WTC11 (cell line): ENCODE measurements around the gene SERBP1. TPM values are rescaled to one million over a fixed set of nuclear protein-coding genes. Genes with fewer than 3 reads are reported as not detected.
"Not testable (repeated sequence)": the region's sequence is repeated elsewhere in the genome, so short reads cannot be mapped to it uniquely, and the experiment has no call there.

Source experiments
- ATAC-seq: fragments of 200-7000 bp; cut with Tn5 transposase; 2 replicates; pipeline ENCODE4 v1.10.0; 2021; ENCODE audit warnings: mild to moderate bottlenecking, moderate library complexity
- CTCF ChIA-PET: fragments of 300-600 bp; sonication (Branson Sonifier 250); formaldehyde crosslinking; loops from one replicate; lab custom pipeline; 2021; ENCODE audit warnings: antibody characterized with exemption; lab: Charles Lee
- POLR2A ChIA-PET: fragments of 350-600 bp; sonication (Branson Sonifier 250); formaldehyde crosslinking; loops from one replicate; lab custom pipeline; 2021; ENCODE audit warnings: antibody characterized with exemption; lab: Charles Lee
- DNase-seq: peaks from one replicate; pipeline ENCODE4 v3.0.0; 2021; ENCODE audit warnings: low spot score
- H3K27ac Mint-ChIP-seq: 2 replicates; pipeline ENCODE4 v1.8.0; 2021; ENCODE audit warnings: mixed read lengths
- H3K27me3 Mint-ChIP-seq: 2 replicates; pipeline ENCODE4 v1.8.0; 2021; ENCODE audit warnings: low read depth, mild to moderate bottlenecking, moderate library complexity, mixed read lengths
- H3K36me3 Mint-ChIP-seq: 2 replicates; pipeline ENCODE4 v1.8.0; 2021; ENCODE audit warnings: mixed read lengths
- H3K4me1 Mint-ChIP-seq: 2 replicates; pipeline ENCODE4 v1.8.0; 2022; ENCODE audit warnings: mixed read lengths
- H3K4me3 Mint-ChIP-seq: 2 replicates; pipeline ENCODE4 v1.8.0; 2021; ENCODE audit warnings: mild to moderate bottlenecking, moderate library complexity, mixed read lengths
- H3K9me3 Mint-ChIP-seq: 2 replicates; pipeline ENCODE4 v1.8.0; 2021; ENCODE audit warnings: mixed read lengths
- AR ChIP-seq: fragments of 250-450 bp; sonication (Bioruptor Pico); IDR thresholded peaks from 2 replicates; pipeline ENCODE4 v1.9.0; 2021; ENCODE audit warnings: mild to moderate bottlenecking
- ATF1 ChIP-seq: sonication (generic); formaldehyde crosslinking; IDR thresholded peaks from 2 replicates; pipeline ENCODE4 v1.8.1; 2023; ENCODE audit warnings: mild to moderate bottlenecking, moderate library complexity, missing genetic modification reagents
- ATF3 ChIP-seq: sonication (generic); formaldehyde crosslinking; conservative IDR thresholded peaks from 2 replicates; pipeline ENCODE4 v1.8.1; 2022; ENCODE audit warnings: mild to moderate bottlenecking, missing genetic modification reagents
- CDX4 ChIP-seq: fragments of 250-450 bp; sonication (Bioruptor Pico); IDR thresholded peaks from 2 replicates; pipeline ENCODE4 v1.9.0; 2021; ENCODE audit warnings: moderate library complexity, mild to moderate bottlenecking, inconsistent platforms, borderline replicate concordance
- CREB1 ChIP-seq: sonication (generic); formaldehyde crosslinking; IDR thresholded peaks from 2 replicates; pipeline ENCODE4 v1.8.0; 2023; ENCODE audit warnings: mild to moderate bottlenecking, missing genetic modification reagents
- CREM ChIP-seq: sonication (generic); formaldehyde crosslinking; IDR thresholded peaks from 2 replicates; pipeline ENCODE4 v1.8.1; 2022; ENCODE audit warnings: mild to moderate bottlenecking, missing genetic modification reagents, moderate library complexity
- E2F4 ChIP-seq: sonication (generic); formaldehyde crosslinking; IDR thresholded peaks from 2 replicates; pipeline ENCODE4 v1.8.1; 2022; ENCODE audit warnings: low read depth, mild to moderate bottlenecking, moderate library complexity, missing genetic modification reagents, borderline replicate concordance
- FOXP4 ChIP-seq: sonication (generic); formaldehyde crosslinking; IDR thresholded peaks from 2 replicates; pipeline ENCODE4 v1.8.0; 2022; ENCODE audit warnings: mild to moderate bottlenecking, missing genetic modification reagents
- IRF2 ChIP-seq: sonication (generic); formaldehyde crosslinking; IDR thresholded peaks from 2 replicates; pipeline ENCODE4 v1.8.0; 2022; ENCODE audit warnings: low read depth, missing genetic modification reagents, borderline replicate concordance
- MAX ChIP-seq: sonication (generic); formaldehyde crosslinking; IDR thresholded peaks from 2 replicates; pipeline ENCODE4 v1.8.0; 2022; ENCODE audit warnings: mild to moderate bottlenecking, missing genetic modification reagents
- NR2C2 ChIP-seq: sonication (generic); formaldehyde crosslinking; IDR thresholded peaks from 2 replicates; pipeline ENCODE4 v1.8.0; 2022; ENCODE audit warnings: mild to moderate bottlenecking, missing genetic modification reagents
- SOX15 ChIP-seq: fragments of 250-450 bp; sonication (Bioruptor Pico); IDR thresholded peaks from 2 replicates; pipeline ENCODE4 v1.9.0; 2021; ENCODE audit warnings: mild to moderate bottlenecking
- TEAD4 ChIP-seq: sonication (generic); formaldehyde crosslinking; IDR thresholded peaks from 2 replicates; pipeline ENCODE4 v1.8.0; 2022; ENCODE audit warnings: mild to moderate bottlenecking, missing genetic modification reagents
- ZBTB21 ChIP-seq: sonication (generic); formaldehyde crosslinking; IDR thresholded peaks from 2 replicates; pipeline ENCODE4 v1.8.1; 2023; ENCODE audit warnings: mild to moderate bottlenecking, missing genetic modification reagents, borderline replicate concordance
- ZNF416 ChIP-seq: fragments of 250-450 bp; sonication (Bioruptor Pico); IDR thresholded peaks from 2 replicates; pipeline ENCODE4 v1.9.0; 2021; ENCODE audit warnings: mild to moderate bottlenecking, inconsistent platforms
- ZNF423 ChIP-seq: fragments of 250-450 bp; sonication (Bioruptor Pico); IDR thresholded peaks from 2 replicates; pipeline ENCODE4 v2.1.2; 2022; ENCODE audit warnings: mild to moderate bottlenecking, moderate library complexity
- ZNF425 ChIP-seq: fragments of 250-450 bp; sonication (Bioruptor Pico); conservative IDR thresholded peaks from 2 replicates; pipeline ENCODE4 v1.9.0; 2021; ENCODE audit warnings: mild to moderate bottlenecking
- total RNA-seq: library from RNA; stranded (reverse); gene quantifications from 3 replicates; pipeline ENCODE4 v1.2.3, GENCODE V29; 2021

SERBP1 gene
- total RNA-seq, 1 experiment from 2014 or later = 543 TPM

- Mint-ChIP-seq H3K9me3 (no peaks in the 10 kb centered on the region), H3K36me3 (peaks cover 95% of the 10 kb centered on the region), H3K4me3 (no peak overlapping the region)
Observed at GRCh38 chr1:67418839-67419586, 11.2 kb downstream of the SERBP1 start.

GRCh38 chr1:67417733-67418132 lies 12.5 kb downstream of the SERBP1 start:
- not testable (repeated sequence) for ATAC-seq, H3K4me1 Mint-ChIP-seq, DNase-seq, H3K27me3 Mint-ChIP-seq, H3K9me3 Mint-ChIP-seq, H3K27ac Mint-ChIP-seq, H3K4me3 Mint-ChIP-seq
- H3K36me3 Mint-ChIP-seq = peaks cover 95% of the 10 kb centered on the region
- ChIA-PET CTCF (interaction anchor here (0.6 to 0.7 kb wide), 2 partner anchors 205 to 653 kb away, joined by 3 to 7 read pairs; no protein-coding TSS in a partner anchor), POLR2A (interaction anchor here (0.6 to 0.7 kb wide), 2 partner anchors 23 to 33 kb away, joined by 5 to 8 read pairs; no protein-coding TSS in a partner anchor)

More at GRCh38 chr1:67418839-67419586, 11.2 kb downstream of the SERBP1 start:
- CTCF ChIA-PET = no interaction called here
- DNase-seq (no peak), ATAC-seq (no peak)
- Mint-ChIP-seq H3K27me3 (no peaks in the 10 kb centered on the region), H3K27ac (peak overlapping the region; percentile 60; the same call in 1 of the 2 replicates), H3K4me1 (peaks cover 11% of the 10 kb centered on the region; the same call in 1 of the 2 replicates)
- no peak for TF ChIP-seq AR (CRISPR knock-in tag)
- TF ChIP-seq TEAD4 (CRISPR knock-in tag) = no peak
- TF ChIP-seq FOXP4 (CRISPR knock-in tag) = no peak
- TF ChIP-seq E2F4 (CRISPR knock-in tag) = no peak
- POLR2A ChIA-PET = no interaction called here

- Mint-ChIP-seq H3K27ac (0 out of 2 replicates have a peak overlapping the region, but pooled peaks have one; percentile 63), H3K9me3 (no peaks in the 10 kb centered on the region), H3K27me3 (no peaks in the 10 kb centered on the region), H3K4me1 (peaks cover 16% of the 10 kb centered on the region), H3K36me3 (peaks cover 83% of the 10 kb centered on the region), H3K4me3 (no peak overlapping the region)
- no peak for DNase-seq
- ChIA-PET CTCF (interaction anchor here (1.0 to 1.4 kb wide), 2 partner anchors 16 to 67 kb away, joined by 3 to 4 read pairs; no protein-coding TSS in a partner anchor), POLR2A (no interaction called here)
- no peak for ATAC-seq
- TF ChIP-seq ZNF425 (CRISPR knock-in tag) = no peak
- TF ChIP-seq IRF2 = no peak
- TF ChIP-seq ZBTB21 (CRISPR knock-in tag) = no peak
- TF ChIP-seq ZNF416 (CRISPR knock-in tag) = no peak
- no peak for TF ChIP-seq MAX (CRISPR knock-in tag)
- no peak for TF ChIP-seq SOX15 (CRISPR knock-in tag)
- TF ChIP-seq ATF1 (CRISPR knock-in tag) = no peak
- TF ChIP-seq ZNF423 (CRISPR knock-in tag) = no peak
- TF ChIP-seq NR2C2 (CRISPR knock-in tag) = no peak
- TF ChIP-seq CDX4 (CRISPR knock-in tag) = no peak
- TF ChIP-seq CREM (CRISPR knock-in tag) = no peak
- no peak for TF ChIP-seq ATF3 (CRISPR knock-in tag)
- TF ChIP-seq CREB1 (CRISPR knock-in tag) = no peak
Observed at GRCh38 chr1:67415041-67415440, 15.2 kb downstream of the SERBP1 start.
